HepG2 (cell line): ENCODE results near the gene SPAG7. TPM values are rescaled to one million over a fixed set of nuclear protein-coding genes. Genes with fewer than 3 reads are reported as not detected.
A peak's percentile ranks its signal among the peaks of the same experiment; 100 is the strongest.

ENCODE experiments used
- AGO2 ChIP-seq: fragments of 200-400 bp; formaldehyde crosslinking; optimal IDR thresholded peaks from 2 replicates; pipeline ENCODE3; 2017; ENCODE audit warnings: mild to moderate bottlenecking, low read depth, low read length, moderate library complexity
- MIXL1 ChIP-seq: IDR thresholded peaks from 2 replicates; pipeline ENCODE4 v1.6.1; 2016
- SMARCC2 ChIP-seq: fragments of 450-650 bp; IDR thresholded peaks from 2 replicates; pipeline ENCODE4 v1.6.1; 2017; ENCODE audit warnings: antibody characterized with exemption, mild to moderate bottlenecking
- ZNF329 ChIP-seq: sonication (generic); formaldehyde crosslinking; IDR thresholded peaks from 2 replicates; pipeline ENCODE4 v1.9.0; 2021; ENCODE audit warnings: low read depth, mild to moderate bottlenecking, missing genetic modification reagents
- ZNF546 ChIP-seq: sonication (generic); formaldehyde crosslinking; conservative IDR thresholded peaks from 2 replicates; pipeline ENCODE4 v1.8.1; 2023; ENCODE audit warnings: mild to moderate bottlenecking, missing genetic modification reagents
- ZNF567 ChIP-seq: sonication (generic); formaldehyde crosslinking; IDR thresholded peaks from 2 replicates; pipeline ENCODE4 v1.8.1; 2023; ENCODE audit warnings: mild to moderate bottlenecking, missing genetic modification reagents, borderline replicate concordance
- ZNF672 ChIP-seq: sonication (generic); formaldehyde crosslinking; IDR thresholded peaks from 2 replicates; pipeline ENCODE4 v1.8.1; 2022; ENCODE audit warnings: missing genetic modification reagents
- ZNF775 ChIP-seq: sonication (generic); formaldehyde crosslinking; IDR thresholded peaks from 2 replicates; pipeline ENCODE4 v1.4.0; 2020; ENCODE audit warnings: missing genetic modification reagents, mild to moderate bottlenecking, moderate library complexity, borderline replicate concordance
- ZNF776 ChIP-seq: sonication (generic); formaldehyde crosslinking; IDR thresholded peaks from 2 replicates; pipeline ENCODE4 v1.4.0; 2020; ENCODE audit warnings: mild to moderate bottlenecking, missing genetic modification reagents
- polyA plus RNA-seq, 8 experiments: library from polyadenylated mRNA; depleted of rRNA in 3 of 8; stranded (reverse) in 7 of 8; unstranded in 1 of 8; fragments of >200 nt; fragmentation: Illumina TruSeq in 4 of 8; extraction: Trizol in 4 of 8; gene quantifications; 2 replicates each; pipeline versions ENCODE4 v1.2.1 to v1.2.3, GENCODE V29; 2011 to 2016; ENCODE audit warnings: low read depth in 4 of 8, missing spikeins in 1 of 8, mixed read lengths in 1 of 8; ENCODE audit not compliant: insufficient read depth in 1 of 8
- total RNA-seq, 5 experiments: library from RNA; depleted of rRNA; stranded (reverse); fragments of >200 nt; fragmentation: Illumina TruSeq; extraction: Trizol; gene quantifications; 2 replicates each; pipeline ENCODE4 v1.2.3, GENCODE V29; 2016; ENCODE audit warnings: low read depth in 1 of 5
- TF ChIP-seq, protein P1 (sequence below): sonication (generic); formaldehyde crosslinking; IDR thresholded peaks from 2 replicates; pipeline ENCODE4 v1.5.0; 2020; ENCODE audit warnings: mild to moderate bottlenecking, missing genetic modification reagents
- TF ChIP-seq, protein P2 (sequence below): sonication (generic); formaldehyde crosslinking; IDR thresholded peaks from 2 replicates; pipeline ENCODE4 v1.9.0; 2021; ENCODE audit warnings: mild to moderate bottlenecking, missing genetic modification reagents
- TF ChIP-seq, protein P3 (sequence below), 2 experiments: IDR thresholded peaks; 2 replicates each; pipeline ENCODE4 v1.6.1; 2011 to 2012; ENCODE audit warnings: low read length in 2 of 2, borderline replicate concordance in 1 of 2, low read depth in 1 of 2, mild to moderate bottlenecking in 1 of 2, moderate library complexity in 1 of 2
- TF ChIP-seq, protein P4 (sequence below): sonication (generic); formaldehyde crosslinking; IDR thresholded peaks from 2 replicates; pipeline ENCODE4 v1.4.0; 2020; ENCODE audit warnings: mild to moderate bottlenecking, low read depth, missing genetic modification reagents

The SPAG7 gene
- total and polyA plus RNA-seq, 2 of the 13 experiments (the other 11 are each of a cell fraction or from before 2014, with no cell fraction given): 51.0 to 59.0 TPM

DNA sequence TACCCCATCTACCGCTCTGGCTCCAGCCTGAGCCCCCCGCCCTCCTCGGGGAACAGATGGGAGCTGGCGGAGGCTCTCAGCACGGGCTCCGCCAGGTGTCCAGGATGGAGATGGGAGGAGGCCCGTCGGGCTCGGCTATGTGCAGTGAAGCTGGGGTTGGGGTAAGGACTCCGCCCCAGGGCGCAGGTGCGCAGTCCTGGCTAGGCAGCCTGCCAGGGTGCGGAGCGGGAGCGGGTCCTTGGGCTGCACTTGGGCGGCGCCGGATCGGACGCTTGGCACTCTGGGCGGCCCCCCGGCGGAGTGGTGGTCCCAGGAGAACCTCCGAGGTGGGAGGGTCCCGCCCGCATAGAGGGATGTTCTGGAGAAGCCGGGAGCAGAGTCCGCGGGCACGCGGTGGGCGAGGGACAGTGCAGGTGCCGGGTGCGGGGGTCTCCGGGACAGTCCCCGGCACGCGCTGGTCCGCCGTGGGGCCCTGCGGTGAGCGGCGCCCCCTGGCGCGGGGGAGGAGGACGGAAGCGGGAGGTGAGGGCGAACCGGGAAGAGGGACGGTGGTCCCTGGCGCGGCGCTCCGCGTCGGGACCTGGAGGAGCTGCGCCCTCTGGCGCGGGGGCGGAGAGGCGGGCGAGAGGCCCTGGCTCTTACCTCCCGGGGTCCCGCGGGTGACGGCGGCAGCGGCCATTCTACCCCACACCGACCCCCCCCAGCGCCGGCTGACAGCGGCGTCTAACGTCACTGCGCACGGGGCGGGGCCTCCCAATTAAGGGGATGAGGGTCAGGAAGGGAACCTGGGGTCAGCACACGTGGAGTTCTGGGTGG is 19.5 kb upstream of the SPAG7 start, which contains the start of gene CAMTA2 (continued):
- TF ChIP-seq, protein P1, sequence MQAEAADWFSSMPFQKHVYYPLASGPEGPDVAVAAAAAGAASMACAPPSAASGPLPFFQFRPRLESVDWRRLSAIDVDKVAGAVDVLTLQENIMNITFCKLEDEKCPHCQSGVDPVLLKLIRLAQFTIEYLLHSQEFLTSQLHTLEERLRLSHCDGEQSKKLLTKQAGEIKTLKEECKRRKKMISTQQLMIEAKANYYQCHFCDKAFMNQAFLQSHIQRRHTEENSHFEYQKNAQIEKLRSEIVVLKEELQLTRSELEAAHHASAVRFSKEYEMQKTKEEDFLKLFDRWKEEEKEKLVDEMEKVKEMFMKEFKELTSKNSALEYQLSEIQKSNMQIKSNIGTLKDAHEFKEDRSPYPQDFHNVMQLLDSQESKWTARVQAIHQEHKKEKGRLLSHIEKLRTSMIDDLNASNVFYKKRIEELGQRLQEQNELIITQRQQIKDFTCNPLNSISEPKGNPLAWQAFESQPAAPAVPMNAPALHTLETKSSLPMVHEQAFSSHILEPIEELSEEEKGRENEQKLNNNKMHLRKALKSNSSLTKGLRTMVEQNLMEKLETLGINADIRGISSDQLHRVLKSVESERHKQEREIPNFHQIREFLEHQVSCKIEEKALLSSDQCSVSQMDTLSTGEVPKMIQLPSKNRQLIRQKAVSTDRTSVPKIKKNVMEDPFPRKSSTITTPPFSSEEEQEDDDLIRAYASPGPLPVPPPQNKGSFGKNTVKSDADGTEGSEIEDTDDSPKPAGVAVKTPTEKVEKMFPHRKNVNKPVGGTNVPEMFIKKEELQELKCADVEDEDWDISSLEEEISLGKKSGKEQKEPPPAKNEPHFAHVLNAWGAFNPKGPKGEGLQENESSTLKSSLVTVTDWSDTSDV (CRISPR knock-in tag): no peak
- TF ChIP-seq, protein P2, sequence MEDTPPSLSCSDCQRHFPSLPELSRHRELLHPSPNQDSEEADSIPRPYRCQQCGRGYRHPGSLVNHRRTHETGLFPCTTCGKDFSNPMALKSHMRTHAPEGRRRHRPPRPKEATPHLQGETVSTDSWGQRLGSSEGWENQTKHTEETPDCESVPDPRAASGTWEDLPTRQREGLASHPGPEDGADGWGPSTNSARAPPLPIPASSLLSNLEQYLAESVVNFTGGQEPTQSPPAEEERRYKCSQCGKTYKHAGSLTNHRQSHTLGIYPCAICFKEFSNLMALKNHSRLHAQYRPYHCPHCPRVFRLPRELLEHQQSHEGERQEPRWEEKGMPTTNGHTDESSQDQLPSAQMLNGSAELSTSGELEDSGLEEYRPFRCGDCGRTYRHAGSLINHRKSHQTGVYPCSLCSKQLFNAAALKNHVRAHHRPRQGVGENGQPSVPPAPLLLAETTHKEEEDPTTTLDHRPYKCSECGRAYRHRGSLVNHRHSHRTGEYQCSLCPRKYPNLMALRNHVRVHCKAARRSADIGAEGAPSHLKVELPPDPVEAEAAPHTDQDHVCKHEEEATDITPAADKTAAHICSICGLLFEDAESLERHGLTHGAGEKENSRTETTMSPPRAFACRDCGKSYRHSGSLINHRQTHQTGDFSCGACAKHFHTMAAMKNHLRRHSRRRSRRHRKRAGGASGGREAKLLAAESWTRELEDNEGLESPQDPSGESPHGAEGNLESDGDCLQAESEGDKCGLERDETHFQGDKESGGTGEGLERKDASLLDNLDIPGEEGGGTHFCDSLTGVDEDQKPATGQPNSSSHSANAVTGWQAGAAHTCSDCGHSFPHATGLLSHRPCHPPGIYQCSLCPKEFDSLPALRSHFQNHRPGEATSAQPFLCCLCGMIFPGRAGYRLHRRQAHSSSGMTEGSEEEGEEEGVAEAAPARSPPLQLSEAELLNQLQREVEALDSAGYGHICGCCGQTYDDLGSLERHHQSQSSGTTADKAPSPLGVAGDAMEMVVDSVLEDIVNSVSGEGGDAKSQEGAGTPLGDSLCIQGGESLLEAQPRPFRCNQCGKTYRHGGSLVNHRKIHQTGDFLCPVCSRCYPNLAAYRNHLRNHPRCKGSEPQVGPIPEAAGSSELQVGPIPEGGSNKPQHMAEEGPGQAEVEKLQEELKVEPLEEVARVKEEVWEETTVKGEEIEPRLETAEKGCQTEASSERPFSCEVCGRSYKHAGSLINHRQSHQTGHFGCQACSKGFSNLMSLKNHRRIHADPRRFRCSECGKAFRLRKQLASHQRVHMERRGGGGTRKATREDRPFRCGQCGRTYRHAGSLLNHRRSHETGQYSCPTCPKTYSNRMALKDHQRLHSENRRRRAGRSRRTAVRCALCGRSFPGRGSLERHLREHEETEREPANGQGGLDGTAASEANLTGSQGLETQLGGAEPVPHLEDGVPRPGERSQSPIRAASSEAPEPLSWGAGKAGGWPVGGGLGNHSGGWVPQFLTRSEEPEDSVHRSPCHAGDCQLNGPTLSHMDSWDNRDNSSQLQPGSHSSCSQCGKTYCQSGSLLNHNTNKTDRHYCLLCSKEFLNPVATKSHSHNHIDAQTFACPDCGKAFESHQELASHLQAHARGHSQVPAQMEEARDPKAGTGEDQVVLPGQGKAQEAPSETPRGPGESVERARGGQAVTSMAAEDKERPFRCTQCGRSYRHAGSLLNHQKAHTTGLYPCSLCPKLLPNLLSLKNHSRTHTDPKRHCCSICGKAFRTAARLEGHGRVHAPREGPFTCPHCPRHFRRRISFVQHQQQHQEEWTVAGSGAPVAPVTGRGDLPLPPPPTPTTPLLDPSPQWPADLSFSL (CRISPR knock-in tag): no peak; the same call in 1 of the 2 replicates
- no peak for TF ChIP-seq ZNF567 (CRISPR knock-in tag)
- TF ChIP-seq, protein P3, sequence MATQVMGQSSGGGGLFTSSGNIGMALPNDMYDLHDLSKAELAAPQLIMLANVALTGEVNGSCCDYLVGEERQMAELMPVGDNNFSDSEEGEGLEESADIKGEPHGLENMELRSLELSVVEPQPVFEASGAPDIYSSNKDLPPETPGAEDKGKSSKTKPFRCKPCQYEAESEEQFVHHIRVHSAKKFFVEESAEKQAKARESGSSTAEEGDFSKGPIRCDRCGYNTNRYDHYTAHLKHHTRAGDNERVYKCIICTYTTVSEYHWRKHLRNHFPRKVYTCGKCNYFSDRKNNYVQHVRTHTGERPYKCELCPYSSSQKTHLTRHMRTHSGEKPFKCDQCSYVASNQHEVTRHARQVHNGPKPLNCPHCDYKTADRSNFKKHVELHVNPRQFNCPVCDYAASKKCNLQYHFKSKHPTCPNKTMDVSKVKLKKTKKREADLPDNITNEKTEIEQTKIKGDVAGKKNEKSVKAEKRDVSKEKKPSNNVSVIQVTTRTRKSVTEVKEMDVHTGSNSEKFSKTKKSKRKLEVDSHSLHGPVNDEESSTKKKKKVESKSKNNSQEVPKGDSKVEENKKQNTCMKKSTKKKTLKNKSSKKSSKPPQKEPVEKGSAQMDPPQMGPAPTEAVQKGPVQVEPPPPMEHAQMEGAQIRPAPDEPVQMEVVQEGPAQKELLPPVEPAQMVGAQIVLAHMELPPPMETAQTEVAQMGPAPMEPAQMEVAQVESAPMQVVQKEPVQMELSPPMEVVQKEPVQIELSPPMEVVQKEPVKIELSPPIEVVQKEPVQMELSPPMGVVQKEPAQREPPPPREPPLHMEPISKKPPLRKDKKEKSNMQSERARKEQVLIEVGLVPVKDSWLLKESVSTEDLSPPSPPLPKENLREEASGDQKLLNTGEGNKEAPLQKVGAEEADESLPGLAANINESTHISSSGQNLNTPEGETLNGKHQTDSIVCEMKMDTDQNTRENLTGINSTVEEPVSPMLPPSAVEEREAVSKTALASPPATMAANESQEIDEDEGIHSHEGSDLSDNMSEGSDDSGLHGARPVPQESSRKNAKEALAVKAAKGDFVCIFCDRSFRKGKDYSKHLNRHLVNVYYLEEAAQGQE (IDR thresholded peaks at IDR 0.05; ENCODE audit: borderline replicate concordance in 1 of 2, low read depth in 1 of 2, low read length in 2 of 2): no peak
- no peak for TF ChIP-seq ZNF776
- TF ChIP-seq, protein P4, sequence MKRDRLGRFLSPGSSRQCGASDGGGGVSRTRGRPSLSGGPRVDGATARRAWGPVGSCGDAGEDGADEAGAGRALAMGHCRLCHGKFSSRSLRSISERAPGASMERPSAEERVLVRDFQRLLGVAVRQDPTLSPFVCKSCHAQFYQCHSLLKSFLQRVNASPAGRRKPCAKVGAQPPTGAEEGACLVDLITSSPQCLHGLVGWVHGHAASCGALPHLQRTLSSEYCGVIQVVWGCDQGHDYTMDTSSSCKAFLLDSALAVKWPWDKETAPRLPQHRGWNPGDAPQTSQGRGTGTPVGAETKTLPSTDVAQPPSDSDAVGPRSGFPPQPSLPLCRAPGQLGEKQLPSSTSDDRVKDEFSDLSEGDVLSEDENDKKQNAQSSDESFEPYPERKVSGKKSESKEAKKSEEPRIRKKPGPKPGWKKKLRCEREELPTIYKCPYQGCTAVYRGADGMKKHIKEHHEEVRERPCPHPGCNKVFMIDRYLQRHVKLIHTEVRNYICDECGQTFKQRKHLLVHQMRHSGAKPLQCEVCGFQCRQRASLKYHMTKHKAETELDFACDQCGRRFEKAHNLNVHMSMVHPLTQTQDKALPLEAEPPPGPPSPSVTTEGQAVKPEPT (CRISPR knock-in tag): no peak
- no peak for TF ChIP-seq SMARCC2
- TF ChIP-seq ZNF672 (CRISPR knock-in tag): 0 out of 2 replicates have a peak, but pooled peaks have one; percentile 24
- TF ChIP-seq ZNF775 (CRISPR knock-in tag): no peak
- peak; percentile 75 for TF ChIP-seq AGO2
- TF ChIP-seq ZNF546 (CRISPR knock-in tag): no peak
- peak; percentile 71 for TF ChIP-seq MIXL1 (CRISPR knock-in tag)
- TF ChIP-seq ZNF329 (CRISPR knock-in tag): 0 out of 2 replicates have a peak, but pooled peaks have one; percentile 35
